K562 (cell line): Measurements from ENCODE around the gene YPEL2. TPM values are rescaled to one million over a fixed set of nuclear protein-coding genes. Genes with fewer than 3 reads are reported as not detected.

Experiments
- ATAC-seq: fragments of 200-7000 bp; cut with Tn5 transposase; 3 replicates; pipeline ENCODE4 v1.9.1; 2020; ENCODE audit warnings: moderate library complexity
- BruUV-seq: library from RNA; stranded (reverse); fragments of 400-500 nt; replicated peaks from 2 replicates; lab custom pipeline; 2021; lab: Mats Ljungman, UMichigan
- CTCF ChIA-PET: fragments of 300-600 bp; formaldehyde crosslinking; extraction: SDS; loops from one replicate; lab custom pipeline; 2021; ENCODE audit warnings: low intra/inter-chr PET ratio; lab: Yijun Ruan, JAX
- POLR2A ChIA-PET: fragments of 300-600, 350-650 bp; sonication (Branson Sonifier 250); formaldehyde crosslinking; extraction: SDS; loops from one replicate; lab custom pipeline; 2021; ENCODE audit warnings: antibody characterized with exemption, inconsistent platforms; lab: Yijun Ruan, JAX
- DNase-seq, 4 experiments: peaks; one replicate each; pipeline versions ENCODE4 v3.0.0 to v3.0.0-alpha.2; 2011 to 2018; ENCODE audit warnings: low spot score in 3 of 4, mixed read lengths in 3 of 4; ENCODE audit errors: extremely low read depth in 1 of 4
- FAIRE-seq: peaks from 2 replicates; lab custom pipeline; 2011; peaks lifted over from hg19 to GRCh38; lab: Jason Lieb, UNC
- H2AFZ ChIP-seq: 2 replicates; pipeline ENCODE4 v1.6.0; 2011; ENCODE audit warnings: low read depth, low read length, control low read depth, inconsistent platforms
- H3K27ac ChIP-seq: fragments of 200-600 bp; 3 replicates; pipeline ENCODE4 v1.8.0; 2011; ENCODE audit warnings: low read depth, mild to moderate bottlenecking, control low read depth, inconsistent platforms, low read length, moderate library complexity, mixed read lengths; ENCODE audit errors: extremely low read depth
- H3K27me3 ChIP-seq, 2 experiments: fragments of 300-600 bp in 1 of 2; 2 replicates in 1 of 2; 3 replicates in 1 of 2; pipeline versions ENCODE4 v1.6.0 to v1.8.0; 2011; ENCODE audit warnings: inconsistent platforms in 2 of 2, low read length in 2 of 2, mild to moderate bottlenecking in 1 of 2, mixed read lengths in 1 of 2, moderate library complexity in 1 of 2; ENCODE audit not compliant: control insufficient read depth in 2 of 2, insufficient read depth in 2 of 2
- H3K36me3 ChIP-seq: fragments of 300-600 bp; 3 replicates; pipeline ENCODE4 v1.8.0; 2011; ENCODE audit warnings: mild to moderate bottlenecking, low read length, inconsistent platforms; ENCODE audit not compliant: control insufficient read depth, insufficient read depth
- H3K4me1 ChIP-seq, 2 experiments: fragments of 200-600 bp in 1 of 2; replicated peaks in 1 of 2; 2 replicates in 1 of 2; 3 replicates in 1 of 2; pipeline versions ENCODE4 v1.5.1 to v1.8.0; 2011; ENCODE audit warnings: inconsistent platforms in 2 of 2, low read length in 2 of 2, mild to moderate bottlenecking in 1 of 2, mixed read lengths in 1 of 2, moderate library complexity in 1 of 2; ENCODE audit not compliant: control insufficient read depth in 2 of 2, insufficient read depth in 2 of 2
- H3K4me2 ChIP-seq: 2 replicates; pipeline ENCODE4 v1.6.1; 2011; ENCODE audit warnings: low read length, control low read depth, inconsistent platforms, mixed read lengths; ENCODE audit not compliant: insufficient read depth
- H3K4me3 ChIP-seq: fragments of 200-600 bp; sonication (generic), shearing (Covaris generic); 2 replicates; pipeline ENCODE4 v1.5.1; 2016; ENCODE audit warnings: control low read depth, inconsistent platforms
- H3K79me2 ChIP-seq: fragments of 200-600 bp; 3 replicates; pipeline ENCODE4 v1.8.0; 2011; ENCODE audit warnings: low read length, inconsistent platforms; ENCODE audit not compliant: control insufficient read depth, insufficient read depth
- H3K9ac ChIP-seq, 2 experiments: 2 replicates each; pipeline versions ENCODE4 v1.6.0 to v1.6.1; 2011; ENCODE audit warnings: low read depth in 2 of 2, low read length in 2 of 2, control low read depth in 1 of 2, inconsistent platforms in 1 of 2, mild to moderate bottlenecking in 1 of 2, mixed read lengths in 1 of 2; ENCODE audit not compliant: insufficient read depth in 1 of 2
- H3K9me1 ChIP-seq: one replicate; pipeline ENCODE4 v1.6.0; 2011; ENCODE audit warnings: inconsistent platforms, mild to moderate bottlenecking, low read length, moderate library complexity; ENCODE audit not compliant: control insufficient read depth, insufficient read depth
- H3K9me3 ChIP-seq: replicated peaks from 2 replicates; pipeline ENCODE4 v1.5.1; 2011; ENCODE audit warnings: low read depth, low read length, inconsistent platforms; ENCODE audit not compliant: control insufficient read depth, insufficient read depth
- H4K20me1 ChIP-seq: replicated peaks from 2 replicates; pipeline ENCODE4 v1.6.1; 2011; ENCODE audit warnings: low read length, inconsistent platforms, mixed read lengths; ENCODE audit not compliant: control insufficient read depth, insufficient read depth
- CBX8 ChIP-seq: fragments of 200-600 bp; sonication (generic); IDR thresholded peaks from 2 replicates; pipeline ENCODE4 v1.6.1; 2012; ENCODE audit warnings: borderline replicate concordance, mixed run types, low read depth, mild to moderate bottlenecking, moderate library complexity, mixed read lengths, low read length, control low read depth, inconsistent platforms; ENCODE audit not compliant: poor library complexity, severe bottlenecking; ENCODE audit errors: extremely low read depth
- EHMT2 ChIP-seq: fragments of 450-650 bp; IDR thresholded peaks from 2 replicates; pipeline ENCODE4 v1.6.1; 2018; ENCODE audit warnings: antibody characterized with exemption
- ERF ChIP-seq: fragments of 450-650 bp; formaldehyde crosslinking; IDR thresholded peaks from 2 replicates; pipeline ENCODE4 v1.4.0; 2020; ENCODE audit warnings: mild to moderate bottlenecking, mixed read lengths
- GATA2 ChIP-seq: sonication (generic); formaldehyde crosslinking; IDR thresholded peaks from 2 replicates; pipeline ENCODE4 v1.4.0; 2020; ENCODE audit warnings: mild to moderate bottlenecking, missing genetic modification reagents
- HBP1 ChIP-seq: fragments of 450-650 bp; formaldehyde crosslinking; IDR thresholded peaks from 2 replicates; pipeline ENCODE4 v1.4.0; 2022; ENCODE audit warnings: missing genetic modification characterization
- HDAC8 ChIP-seq: fragments of 450-650 bp; IDR thresholded peaks from 2 replicates; pipeline ENCODE4 v1.6.1; 2016; ENCODE audit warnings: mild to moderate bottlenecking, missing genetic modification characterization, moderate library complexity, missing compliant biosample characterization
- L3MBTL2 ChIP-seq: fragments of 450-650 bp; IDR thresholded peaks from 2 replicates; pipeline ENCODE4 v1.6.1; 2016; ENCODE audit warnings: mild to moderate bottlenecking, moderate library complexity
- NCOA4 ChIP-seq: fragments of 450-650 bp; IDR thresholded peaks from 2 replicates; pipeline ENCODE4 v1.6.1; 2018; ENCODE audit warnings: mild to moderate bottlenecking; ENCODE audit not compliant: partially characterized antibody
- NFYB ChIP-seq: IDR thresholded peaks from 2 replicates; pipeline ENCODE4 v1.6.1; 2011; ENCODE audit warnings: mild to moderate bottlenecking, moderate library complexity; ENCODE audit not compliant: insufficient read length; ENCODE audit errors: extremely low read depth
- SMARCC2 ChIP-seq: fragments of 450-650 bp; IDR thresholded peaks from 2 replicates; pipeline ENCODE4 v1.6.1; 2017; ENCODE audit warnings: antibody characterized with exemption, moderate library complexity, mild to moderate bottlenecking, low read depth
- TAF15 ChIP-seq: fragments of 200-400 bp; formaldehyde crosslinking; IDR thresholded peaks from 2 replicates; pipeline ENCODE4 v1.6.1; 2017; ENCODE audit warnings: mild to moderate bottlenecking, low read depth, low read length, moderate library complexity
- TCF15 ChIP-seq: fragments of 250-450 bp; sonication (Bioruptor Pico); IDR thresholded peaks from 2 replicates; pipeline ENCODE4 v1.8.0; 2022; ENCODE audit warnings: moderate library complexity, mild to moderate bottlenecking, inconsistent platforms
- TCF3 ChIP-seq: sonication (generic); formaldehyde crosslinking; IDR thresholded peaks from 2 replicates; pipeline ENCODE4 v1.4.0; 2020; ENCODE audit warnings: mild to moderate bottlenecking, missing genetic modification reagents
- ZNF174 ChIP-seq: fragments of 250-450 bp; sonication (Bioruptor Pico); IDR thresholded peaks from 2 replicates; pipeline ENCODE4 v1.4.0; 2020; ENCODE audit warnings: mild to moderate bottlenecking
- ZNF77 ChIP-seq: fragments of 250-450 bp; sonication (Bioruptor Pico); IDR thresholded peaks from 2 replicates; pipeline ENCODE4 v1.5.0; 2020
- WGBS: fragments of 100-300 bp; shearing (Covaris generic); methylation state at CpG from one replicate; pipeline ENCODE4 v1.1.6; 2016; ENCODE audit warnings: low coverage, mixed read lengths; ENCODE audit not compliant: insufficient coverage; ENCODE audit errors: missing lambda C conversion rate; 5-methylcytosine and 5-hydroxymethylcytosine counted together
- in situ Hi-C: fragments of 300-500 bp; cut with MboI; formaldehyde crosslinking; loops from 4 replicates; pipeline ENCODE4 v1.15.0; 2018; ENCODE audit warnings: inconsistent platforms, mixed read lengths
- intact Hi-C: fragments of 100-400 bp; cut with micrococcal nuclease; formaldehyde crosslinking; loops from 2 replicates; pipeline ENCODE4 v1.14.2; 2022
- polyA plus RNA-seq, 8 experiments: library from polyadenylated mRNA; depleted of rRNA in 4 of 8; stranded (reverse) in 5 of 8; unstranded in 3 of 8; fragments of >200 nt; fragmentation: Nextera tagmentation in 2 of 8; fragmentation: Illumina TruSeq in 1 of 8; extraction: Ambion mirVana in 2 of 8; extraction: Trizol in 1 of 8; gene quantifications; 2 replicates each; pipeline versions ENCODE4 v1.2.1 to v1.2.3, GENCODE V29; 2011 to 2014; ENCODE audit warnings: inconsistent platforms in 1 of 8, missing spikeins in 1 of 8
- total RNA-seq, 7 experiments: library from RNA; depleted of rRNA in 6 of 7; stranded (reverse); fragments of >200 nt in 6 of 7; fragmentation: Illumina TruSeq in 2 of 7; extraction: Trizol in 2 of 7; gene quantifications; 2 replicates each; pipeline versions ENCODE4 v1.2.1 to v1.2.3, GENCODE V29; 2011 to 2021; ENCODE audit warnings: low replicate concordance in 1 of 7

YPEL2 gene
- total and polyA plus RNA-seq, 9 of the 15 experiments (the other 6 are each of a cell fraction or from before 2014, with no cell fraction given) = 0.11 to 2.4 (median 0.47) TPM

GRCh38 chr17:59371416-59372100, 40.1 kb downstream of the YPEL2 start:
- DNase-seq (no peak), ATAC-seq (no peak), FAIRE-seq (no peak)
- no peak overlapping the region for H3K4me2 ChIP-seq
- no peak overlapping the region for H3K27ac ChIP-seq
- no peaks in the 10 kb centered on the region for H3K79me2 ChIP-seq
- POLR2A ChIA-PET = interaction anchor here (0.6 kb wide), 1 partner anchor 18 kb away, joined by 3 read pairs; no protein-coding TSS in a partner anchor
- intact Hi-C loops = no loop called here
- H2AFZ ChIP-seq = peak overlapping the region; percentile 20; the same call in 1 of the 2 replicates
- CTCF ChIA-PET = no interaction called here
- peaks cover 0 to 24% of the 10 kb centered on the region in 2 experiments; a peak in 4 of 5 replicates for H3K4me1 ChIP-seq
- BruUV-seq = no TSS peak
- WGBS = 47% methylated on average over 5 of the region's 5 CpGs
- no peak overlapping the region for H3K4me3 ChIP-seq
- H3K27me3 ChIP-seq = no peaks in the 10 kb centered on the region
- in situ Hi-C loops = no loop called here
- H4K20me1 ChIP-seq = no peaks in the 10 kb centered on the region; the same call in 1 of the 2 replicates
- H3K36me3 ChIP-seq = no peaks in the 10 kb centered on the region
- H3K9me1 ChIP-seq = no peaks in the 10 kb centered on the region
- TF ChIP-seq GATA2 (CRISPR knock-in tag) (no peak), TCF3 (no peak), NCOA4 (no peak), ZNF174 (CRISPR knock-in tag) (no peak), ERF (CRISPR knock-in tag) (no peak), HBP1 (no peak), CBX8 (no peak), L3MBTL2 (no peak), SMARCC2 (no peak), HDAC8 (tag) (no peak), ZNF77 (no peak), EHMT2 (no peak), TAF15 (no peak), NFYB (no peak), TCF15 (no peak)
- no peaks in the 10 kb centered on the region for H3K9me3 ChIP-seq
- H3K9ac ChIP-seq = no peak overlapping the region; a peak in 1 of 4 replicates
